SH-SY5Y (cell line): Measurements from ENCODE around the gene ARFGEF2.

Source experiments
- GATA2 ChIP-seq: IDR thresholded peaks from 2 replicates; pipeline ENCODE4 v1.6.1; 2011; ENCODE audit warnings: mild to moderate bottlenecking, low read depth, low read length
- GATA3 ChIP-seq: IDR thresholded peaks from 2 replicates; pipeline ENCODE4 v1.6.1; 2011; ENCODE audit warnings: low read depth, mild to moderate bottlenecking, low read length, moderate library complexity

- TF ChIP-seq GATA2 (no peak), GATA3 (no peak)
Observed at GRCh38 chr20:48909910-48910309, 11.6 kb upstream of the ARFGEF2 start.
